ENCODE data around the gene FGFR4. TPM values are rescaled to one million over a fixed set of nuclear protein-coding genes. Genes with fewer than 3 reads are reported as not detected.

FGFR4 gene
- polyA plus RNA-seq, 1 of the 3 experiments (the other 2 are of a cell fraction): 5.6 TPM

DNA sequence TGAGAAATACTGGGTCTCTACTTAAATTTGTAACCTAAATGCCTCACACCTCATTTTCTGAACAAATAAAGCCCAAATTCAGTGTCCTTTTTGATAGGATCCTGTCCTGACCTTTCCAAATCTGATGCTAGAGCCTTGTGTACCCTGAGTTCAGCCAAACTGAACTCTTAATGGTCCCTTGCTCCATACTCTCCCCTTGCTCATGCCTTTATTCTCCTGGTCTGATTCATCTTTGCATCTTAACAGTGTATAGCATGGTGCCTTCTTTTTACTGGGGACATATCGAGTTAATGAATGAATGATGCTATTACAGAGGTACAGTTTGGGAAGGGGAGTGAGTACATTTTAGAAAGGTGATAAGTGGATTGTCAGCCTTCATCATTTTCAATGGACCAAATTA lies 56.1 kb downstream of the FGFR4 start:
- no peak overlapping the region for H3K9ac ChIP-seq
- POLR2A ChIA-PET: no interaction called here
- 96% methylated on average over 1 of the region's 1 CpG for WGBS (ENCODE audit: low lambda C conversion rate)

GRCh38 chr5:177146891-177147638 lies 60.4 kb downstream of the FGFR4 start:
- H3K36me3 ChIP-seq (replicated peaks in 1 of 2; ENCODE audit: control insufficient read depth in 1 of 2, insufficient read depth in 2 of 2, low read length in 1 of 2): peaks cover 11 to 27% of the 10 kb centered on the region in 2 experiments
- no peak overlapping the region for H2AFZ ChIP-seq (ENCODE audit: low read depth)
- no peak overlapping the region for H3K4me2 ChIP-seq
- no peaks in the 10 kb centered on the region for H4K20me1 ChIP-seq (ENCODE audit: insufficient read depth)
- TF ChIP-seq FOSL2 (IDR thresholded peaks at IDR 0.05; ENCODE audit: borderline replicate concordance, low read depth): peak; percentile 56; the same call in 1 of the 2 replicates
- TF ChIP-seq JUND (IDR thresholded peaks at IDR 0.05): 0 out of 2 replicates have a peak, but pooled peaks have one; percentile 39
- no peak for TF ChIP-seq IRF3 (IDR thresholded peaks at IDR 0.05; ENCODE audit: low read depth, low read length)
- no peak overlapping the region for H3K9ac ChIP-seq
- H3K9me2 ChIP-seq: no peaks in the 10 kb centered on the region
- no peaks in the 10 kb centered on the region for H3K4me1 ChIP-seq (ENCODE audit: control insufficient read depth in 1 of 2, insufficient read depth in 2 of 2, low read depth in 1 of 2, low read length in 1 of 2)
- no peaks in the 10 kb centered on the region for H3F3A ChIP-seq (replicated peaks; ENCODE audit: insufficient read depth)
- no peaks in the 10 kb centered on the region for H3K9me3 ChIP-seq
- 0 out of 4 replicates have a peak overlapping the region, but pooled peaks of 1 of the 2 experiments have one; percentile 34 for H3K27ac ChIP-seq (ENCODE audit: low read depth in 2 of 2, low read length in 1 of 2)
- no peak for DNase-seq
- 92% methylated on average over 17 of the region's 17 CpGs for WGBS (ENCODE audit: low lambda C conversion rate)
- CTCF ChIA-PET: no interaction called here
- no peaks in the 10 kb centered on the region for H3K27me3 ChIP-seq (ENCODE audit: insufficient read depth)
- POLR2A ChIA-PET: no interaction called here
- H3K79me2 ChIP-seq (ENCODE audit: insufficient read depth): peaks cover 92% of the 10 kb centered on the region
- H3K4me3 ChIP-seq (ENCODE audit: low read depth in 2 of 2, low read length in 1 of 2): no peak overlapping the region

More for the DNA sequence above, 56.1 kb downstream of the FGFR4 start:
- H3F3A ChIP-seq (replicated peaks; ENCODE audit: insufficient read depth): peaks cover 4% of the 10 kb centered on the region
- H3K9me2 ChIP-seq: no peaks in the 10 kb centered on the region
- H3K36me3 ChIP-seq (replicated peaks in 1 of 2; ENCODE audit: control insufficient read depth in 1 of 2, insufficient read depth in 2 of 2, low read length in 1 of 2): peaks cover 11 to 42% of the 10 kb centered on the region in 2 experiments
- peaks cover 96% of the 10 kb centered on the region for H3K79me2 ChIP-seq (ENCODE audit: insufficient read depth)
- no peak overlapping the region for H3K27ac ChIP-seq (ENCODE audit: low read depth in 2 of 2, low read length in 1 of 2)
- CTCF ChIA-PET: no interaction called here
- H3K4me1 ChIP-seq (ENCODE audit: control insufficient read depth in 1 of 2, insufficient read depth in 2 of 2, low read depth in 1 of 2, low read length in 1 of 2): no peaks in the 10 kb centered on the region
- no peak overlapping the region for H2AFZ ChIP-seq (ENCODE audit: low read depth)
- peaks cover 3% of the 10 kb centered on the region; the same call in 1 of the 2 replicates for H4K20me1 ChIP-seq (ENCODE audit: insufficient read depth)
- no peaks in the 10 kb centered on the region for H3K9me3 ChIP-seq
- no peak for DNase-seq
- H3K4me3 ChIP-seq (ENCODE audit: low read depth in 2 of 2, low read length in 1 of 2): no peak overlapping the region
- no peaks in the 10 kb centered on the region for H3K27me3 ChIP-seq (ENCODE audit: insufficient read depth)
- no peak for TF ChIP-seq FOSL2 (IDR thresholded peaks at IDR 0.05; ENCODE audit: borderline replicate concordance, low read depth)
- no peak for TF ChIP-seq FOXJ3 (CRISPR knock-in tag; IDR thresholded peaks at IDR 0.05)
- no peak overlapping the region for H3K4me2 ChIP-seq

Other genes with a start within 250 kb of the FGFR4 start
- gene HK3, start 187.6 kb upstream of the FGFR4 start, polyA plus RNA-seq (2012; rRNA removed): 0.02 TPM in 2 replicates
- gene UIMC1, start 80.1 kb upstream of the FGFR4 start, polyA plus RNA-seq (2012; rRNA removed): 19.9 and 24.3 TPM in 2 replicates
- 15.1 and 19.6 TPM in 2 replicates for gene ZNF346, start 64.2 kb upstream of the FGFR4 start, polyA plus RNA-seq (2012; rRNA removed)
- 6.7 and 9.0 TPM in 2 replicates for gene NSD1, start 46.9 kb downstream of the FGFR4 start, polyA plus RNA-seq (2012; rRNA removed)
- 101 and 117 TPM in 2 replicates for gene RAB24, start 216.8 kb downstream of the FGFR4 start, polyA plus RNA-seq (2012; rRNA removed)
- gene PRELID1, start 216.9 kb downstream of the FGFR4 start, polyA plus RNA-seq (2012; rRNA removed): 344 TPM in 2 replicates
- gene MXD3, start 225.0 kb downstream of the FGFR4 start, polyA plus RNA-seq (2012; rRNA removed): 22.6 and 23.1 TPM in 2 replicates